Stimulated activated CD8-positive, alpha-beta memory T cell treated with anti-CD3 and anti-CD28 coated beads, Interleukin-7, amount 100 ng/mL, for 1 hour (primary cell): ENCODE measurements around the gene INPP4A.

Experiments
- DNase-seq, 2 donors: peaks; one replicate each; pipeline ENCODE4 v3.0.0-alpha.2; 2020; ENCODE audit warnings: low read depth in 2 of 2

The INPP4A gene

DNA sequence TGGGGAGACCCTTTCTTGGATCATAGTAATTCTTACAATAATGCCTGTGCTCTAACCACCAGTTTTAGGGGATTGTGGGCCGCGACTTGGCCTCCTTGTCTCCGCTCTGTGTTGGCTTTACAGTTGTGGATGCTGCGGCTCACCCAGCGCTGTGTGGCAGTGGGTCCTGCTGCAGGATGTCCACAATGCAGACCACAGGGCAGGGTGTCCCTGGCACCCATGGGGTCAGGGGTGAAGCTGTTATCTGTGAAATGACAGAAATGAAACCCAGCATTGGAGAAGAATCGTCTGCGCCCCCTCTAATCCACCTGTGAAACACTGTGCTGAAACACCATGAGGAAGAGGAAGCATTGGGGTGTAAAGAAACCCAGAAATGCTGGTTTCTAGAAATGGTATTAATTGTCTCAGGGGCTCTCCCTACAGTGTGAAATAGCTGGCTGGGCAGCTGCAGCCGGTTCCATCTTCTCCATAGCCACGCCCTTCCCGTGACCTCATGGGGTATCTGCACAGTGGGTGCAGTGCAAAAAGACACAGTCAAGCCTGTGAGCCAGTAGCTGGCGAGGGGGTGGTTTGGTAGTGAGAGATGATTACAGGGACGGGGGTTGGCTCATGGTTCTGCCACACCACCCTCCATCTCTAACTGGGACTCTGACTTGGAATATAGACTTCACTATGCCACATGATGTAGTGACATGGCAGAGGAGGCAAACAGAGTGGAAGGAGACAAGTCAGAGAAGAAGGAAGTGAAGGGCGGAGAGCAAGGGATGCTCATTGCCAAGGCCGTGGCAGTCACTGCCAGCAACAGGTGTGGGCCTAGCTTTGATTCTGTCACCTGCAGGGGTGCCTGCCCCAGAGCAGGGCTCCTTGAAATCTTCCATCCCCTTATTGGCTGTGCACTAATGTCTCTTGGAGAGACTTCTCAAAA, 16.2 kb downstream of the INPP4A start:
- DNase-seq, result no peak

DNA sequence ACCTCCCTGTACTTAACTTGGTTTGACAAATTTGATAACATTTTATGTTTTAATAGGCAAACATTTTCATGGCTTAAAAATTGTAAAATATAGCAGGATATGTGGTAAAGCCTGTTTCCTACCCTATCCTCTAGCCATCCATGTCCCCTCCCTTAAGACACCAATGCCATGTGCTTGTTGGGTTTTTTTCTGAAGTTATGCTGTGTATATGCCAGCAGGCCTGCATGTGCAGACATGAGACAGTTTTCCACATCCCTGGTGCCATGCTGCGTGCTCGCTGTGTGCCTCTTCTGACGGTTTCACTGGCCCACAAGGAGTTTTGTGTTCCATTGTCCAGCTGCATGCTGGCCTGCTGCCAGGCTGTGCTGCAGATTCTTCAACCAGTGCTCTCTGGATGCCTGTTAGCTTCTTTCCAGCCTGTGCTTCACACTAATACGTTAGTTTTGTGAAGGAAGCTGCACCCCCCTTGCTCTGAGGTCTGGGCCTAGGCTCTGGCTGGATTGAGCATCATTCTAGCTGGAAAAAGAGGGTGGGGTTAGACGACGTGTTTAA, 16.9 kb downstream of the INPP4A start:
- DNase-seq, result no peak

DNA sequence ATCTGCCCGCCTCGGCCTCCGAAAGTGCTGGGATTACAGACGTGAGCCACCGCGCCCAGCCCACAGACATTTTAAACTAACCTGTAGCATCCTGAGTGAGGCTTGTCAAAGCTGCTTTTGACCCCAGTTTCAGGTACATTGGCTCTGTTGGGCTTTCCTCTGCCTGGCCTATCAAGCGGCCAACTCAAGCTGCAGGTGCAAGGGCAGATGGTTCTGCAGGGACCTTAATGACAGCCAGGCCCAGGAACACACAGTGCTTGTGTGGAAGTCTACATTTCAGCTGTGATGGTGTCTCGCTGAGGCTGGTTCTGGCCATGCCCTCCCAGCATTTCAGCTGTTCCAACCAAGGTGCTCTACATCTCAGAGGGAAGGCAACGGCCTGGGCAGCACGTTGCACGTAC, 18.4 kb downstream of the INPP4A start:
- no peak for DNase-seq

DNA sequence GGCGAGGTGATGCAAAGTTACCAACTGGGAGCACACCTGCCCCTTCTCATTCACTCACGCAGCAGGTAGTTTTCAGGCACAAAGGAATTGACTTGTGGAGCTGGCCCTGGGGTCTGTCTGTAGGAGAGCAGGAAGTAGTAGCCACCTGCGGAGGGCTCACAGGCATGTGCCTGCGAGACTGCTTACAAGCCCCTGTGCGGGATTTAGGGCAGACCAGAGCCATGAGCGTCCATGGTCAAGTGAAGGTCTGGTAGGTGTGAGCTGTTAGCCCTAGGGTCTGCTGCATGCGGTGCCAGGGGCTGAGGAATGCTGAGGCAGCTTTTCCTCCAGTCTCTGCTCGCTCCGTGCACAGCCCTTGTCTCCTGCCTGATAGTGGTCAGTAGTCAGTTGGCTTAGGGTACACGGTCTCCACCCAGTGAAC, 18.9 kb downstream of the INPP4A start:
- no peak for DNase-seq

DNA sequence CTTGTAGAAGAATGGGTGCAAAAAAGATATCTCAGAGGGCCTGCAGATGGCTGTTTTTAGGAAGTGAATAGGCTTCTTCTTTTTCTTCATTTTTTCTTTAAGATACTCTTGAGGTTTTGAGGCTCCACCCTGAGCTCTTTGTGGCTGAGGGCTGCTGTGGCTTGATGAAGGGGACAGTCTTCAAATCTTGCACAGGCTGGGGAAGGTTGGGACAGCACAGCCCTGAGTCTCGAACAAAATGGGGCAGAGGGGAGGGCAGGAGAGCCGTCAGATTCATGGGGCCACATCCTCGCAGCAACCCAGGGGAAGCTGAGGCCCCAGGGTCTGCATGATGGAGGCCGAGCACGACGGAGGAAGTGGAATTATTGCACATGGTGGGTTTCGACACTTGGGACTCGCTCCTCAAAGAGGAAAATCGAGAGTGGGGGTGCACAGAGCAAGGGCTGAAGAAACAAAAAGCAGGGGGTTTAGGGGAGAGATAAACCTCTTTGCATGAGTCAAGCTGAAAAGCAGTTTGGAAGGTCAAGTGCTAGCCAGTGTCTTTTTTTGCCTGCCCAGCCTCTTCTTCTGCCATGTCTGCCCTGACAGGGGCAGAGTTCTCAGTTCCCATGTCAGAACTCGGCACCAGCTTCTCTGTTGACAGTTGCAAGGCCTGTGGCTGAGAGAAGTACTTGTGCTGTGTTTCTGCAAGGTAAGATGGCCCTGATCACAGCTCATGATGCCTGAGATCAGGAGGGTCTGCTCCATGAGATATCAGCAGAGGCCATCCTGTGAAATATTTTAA, 19.5 kb downstream of the INPP4A start:
- no peak for DNase-seq

GRCh38 chr2:98464772-98465310, 20.2 kb downstream of the INPP4A start:
- DNase-seq, result no peak

DNA sequence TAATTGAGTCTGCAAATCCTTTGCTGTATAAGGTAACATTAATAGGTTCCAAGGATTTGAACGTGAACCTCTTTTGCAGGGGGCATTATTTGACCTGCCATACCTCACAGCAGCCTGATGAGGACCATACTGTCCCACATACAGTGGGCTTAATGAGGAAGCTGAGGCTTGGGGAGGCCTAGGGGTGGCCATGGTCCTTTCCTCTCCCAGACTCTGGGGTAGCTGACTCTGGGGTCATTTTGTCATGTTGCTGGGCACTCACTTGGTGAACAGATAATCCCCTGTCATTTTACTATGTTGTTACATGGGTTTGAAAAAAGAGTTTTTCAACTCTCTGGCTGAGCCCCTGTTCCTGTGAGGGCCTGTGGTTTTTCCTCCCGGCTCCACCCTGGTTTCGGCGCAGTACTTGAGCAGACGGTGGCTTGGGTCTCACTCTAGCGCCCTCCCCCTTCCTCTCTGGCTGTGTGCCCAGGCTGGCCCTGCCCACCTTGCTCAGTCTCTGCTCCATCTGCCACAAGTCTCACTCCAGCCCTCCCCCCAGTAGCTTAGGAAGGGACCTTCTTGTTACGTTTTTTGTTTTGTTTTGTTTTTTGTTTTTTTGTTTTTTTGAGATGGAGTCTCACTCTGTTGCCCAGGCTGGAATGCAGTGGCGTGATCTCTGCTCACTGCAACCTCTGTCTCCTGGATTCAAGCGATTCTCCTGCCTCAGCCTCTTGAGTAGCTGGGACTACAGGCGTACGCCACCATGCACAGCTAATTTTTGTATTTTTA, 21.0 kb downstream of the INPP4A start:
- DNase-seq, result peak; percentile 63 to 64

DNA sequence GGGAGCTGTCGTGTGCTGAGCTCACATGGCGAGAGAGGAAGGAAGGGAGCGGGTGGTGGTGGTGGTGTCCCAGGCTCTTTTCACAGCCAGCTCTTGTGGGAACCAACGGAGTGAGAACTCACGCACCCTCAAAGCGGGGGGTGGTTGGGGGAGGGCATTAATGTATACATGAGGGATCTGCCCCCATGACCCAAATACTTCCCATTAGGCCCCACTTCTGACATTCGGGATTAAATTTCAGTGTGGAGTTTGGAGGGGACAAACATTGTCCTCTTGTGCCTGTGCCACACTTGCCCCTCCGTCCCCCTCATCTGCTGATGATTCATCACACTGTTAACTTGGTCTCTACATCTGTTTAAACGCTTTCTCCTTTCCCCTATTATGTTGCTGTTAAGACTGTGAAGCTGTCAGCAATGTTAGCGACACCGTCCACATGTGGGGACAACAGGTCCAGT, 22.5 kb downstream of the INPP4A start:
- DNase-seq, result no peak

DNA sequence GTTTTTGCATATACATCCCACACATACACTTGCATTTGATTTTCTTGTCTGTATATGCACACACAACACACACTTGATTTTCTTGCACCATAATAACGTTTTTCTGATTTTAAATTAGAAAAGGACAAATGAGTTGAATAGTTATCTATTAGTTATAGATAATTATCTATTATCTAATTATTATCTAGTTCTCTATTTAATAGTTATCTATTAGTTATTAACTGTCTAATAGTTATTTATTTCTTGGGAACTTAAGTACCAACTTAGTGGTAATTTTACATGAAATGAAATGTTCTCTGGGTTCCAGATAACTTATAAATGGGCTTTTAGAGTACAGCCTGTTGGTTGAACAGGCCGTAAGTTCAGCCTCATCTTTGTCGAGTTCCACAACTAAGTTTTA, 23.0 kb downstream of the INPP4A start:
- no peak for DNase-seq

- DNase-seq, result no peak
These were observed 24.1 kb downstream of the INPP4A start for GRCh38 chr2:98468621-98469236.

DNA sequence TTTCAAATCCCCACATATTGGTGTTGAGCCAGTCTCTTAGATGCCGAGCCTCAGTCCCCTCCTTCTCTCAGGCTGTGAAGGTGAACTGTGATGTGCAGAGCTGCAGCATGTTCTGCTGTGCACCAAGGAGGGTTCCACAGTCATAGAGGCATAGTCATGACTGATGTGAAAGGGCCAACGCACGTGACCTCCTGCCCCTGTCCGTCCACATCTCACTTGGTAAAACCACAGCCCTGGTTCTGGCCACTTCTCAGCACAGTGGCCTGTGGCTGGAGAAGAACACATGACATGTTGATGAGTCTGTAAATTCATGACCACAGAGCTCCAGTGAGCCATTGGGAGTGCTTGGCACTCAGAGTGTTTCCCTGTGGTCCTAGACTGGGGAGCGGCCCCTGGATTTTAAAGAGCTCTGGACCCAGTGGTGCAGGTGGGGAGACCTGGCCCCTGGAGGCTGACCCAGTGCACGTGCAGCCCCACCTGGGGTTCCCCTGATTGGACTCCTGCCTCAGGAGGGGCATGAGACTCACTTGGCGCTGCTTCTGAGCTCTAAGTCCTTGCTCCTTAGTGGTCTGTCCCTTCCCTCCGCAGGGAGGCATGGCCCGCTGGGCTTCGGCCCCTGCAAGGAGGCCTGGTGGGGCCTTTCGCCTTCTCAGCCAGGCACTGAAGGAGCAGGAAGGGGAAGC, 25.3 kb downstream of the INPP4A start:
- DNase-seq, result no peak

- no peak for DNase-seq
These were observed 26.2 kb downstream of the INPP4A start for GRCh38 chr2:98470851-98471255.

DNA sequence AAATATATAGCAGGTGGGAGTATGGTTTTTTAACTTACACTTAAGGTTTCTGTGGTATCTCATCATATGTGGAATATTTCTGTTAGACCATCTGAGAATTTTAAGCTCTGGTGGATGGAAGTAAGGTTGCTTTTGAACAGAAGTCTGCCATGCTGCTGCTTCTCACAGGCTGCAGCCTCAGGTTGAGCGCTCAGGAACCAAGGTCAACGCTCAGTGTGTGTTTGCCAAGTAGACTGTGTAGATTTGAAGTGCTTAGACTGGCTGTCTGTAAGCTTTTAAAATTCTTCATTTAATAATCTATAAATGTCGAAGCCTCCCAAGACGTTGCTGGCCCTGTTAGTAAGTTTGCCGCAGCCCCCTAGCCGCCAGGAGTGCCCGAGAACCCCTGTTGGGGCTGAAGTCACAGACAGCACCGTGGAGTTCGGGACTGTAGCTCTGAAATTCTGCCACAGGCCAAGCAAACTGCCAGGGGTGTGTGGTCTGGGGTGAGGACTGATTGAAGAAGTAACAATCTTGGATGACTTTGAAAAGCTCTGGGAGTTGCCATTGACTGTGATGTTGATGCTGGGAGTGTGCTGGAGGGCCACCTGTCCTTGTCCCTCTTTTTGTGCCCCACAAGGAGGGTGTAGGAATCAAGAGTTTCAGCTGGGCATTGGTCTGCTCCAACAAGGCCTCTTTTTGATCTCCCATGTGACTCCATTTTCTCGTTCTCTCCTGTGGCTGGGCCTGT, 26.9 kb downstream of the INPP4A start:
- no peak for DNase-seq

DNA sequence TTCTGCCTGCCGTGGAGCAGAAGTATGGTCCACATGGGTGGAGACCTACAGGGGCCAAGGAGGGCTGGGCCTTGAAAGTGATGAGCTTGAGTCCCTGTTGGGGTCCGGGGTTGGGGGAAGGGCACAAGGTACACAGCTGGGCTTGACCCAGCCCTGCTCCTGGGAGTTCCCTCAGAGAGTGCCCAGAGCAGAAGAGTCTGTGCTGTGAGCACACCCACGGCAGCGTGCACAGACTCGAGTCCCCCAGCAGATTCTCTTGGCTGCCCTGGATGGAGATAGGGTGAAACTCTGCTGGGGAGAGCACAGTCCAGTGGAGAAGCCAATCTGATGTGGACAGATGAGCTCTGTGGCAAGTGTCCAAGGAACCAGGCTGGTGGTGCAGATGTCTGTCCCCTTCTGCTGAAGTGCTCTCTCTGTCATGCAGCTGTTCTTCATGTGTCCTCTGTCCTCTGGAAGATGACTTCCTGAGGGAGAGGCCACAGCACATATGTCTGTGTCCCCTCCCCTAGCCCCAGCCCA, 27.5 kb downstream of the INPP4A start:
- no peak for DNase-seq

- no peak for DNase-seq
These were observed 28.5 kb downstream of the INPP4A start for GRCh38 chr2:98472961-98473746.

DNA sequence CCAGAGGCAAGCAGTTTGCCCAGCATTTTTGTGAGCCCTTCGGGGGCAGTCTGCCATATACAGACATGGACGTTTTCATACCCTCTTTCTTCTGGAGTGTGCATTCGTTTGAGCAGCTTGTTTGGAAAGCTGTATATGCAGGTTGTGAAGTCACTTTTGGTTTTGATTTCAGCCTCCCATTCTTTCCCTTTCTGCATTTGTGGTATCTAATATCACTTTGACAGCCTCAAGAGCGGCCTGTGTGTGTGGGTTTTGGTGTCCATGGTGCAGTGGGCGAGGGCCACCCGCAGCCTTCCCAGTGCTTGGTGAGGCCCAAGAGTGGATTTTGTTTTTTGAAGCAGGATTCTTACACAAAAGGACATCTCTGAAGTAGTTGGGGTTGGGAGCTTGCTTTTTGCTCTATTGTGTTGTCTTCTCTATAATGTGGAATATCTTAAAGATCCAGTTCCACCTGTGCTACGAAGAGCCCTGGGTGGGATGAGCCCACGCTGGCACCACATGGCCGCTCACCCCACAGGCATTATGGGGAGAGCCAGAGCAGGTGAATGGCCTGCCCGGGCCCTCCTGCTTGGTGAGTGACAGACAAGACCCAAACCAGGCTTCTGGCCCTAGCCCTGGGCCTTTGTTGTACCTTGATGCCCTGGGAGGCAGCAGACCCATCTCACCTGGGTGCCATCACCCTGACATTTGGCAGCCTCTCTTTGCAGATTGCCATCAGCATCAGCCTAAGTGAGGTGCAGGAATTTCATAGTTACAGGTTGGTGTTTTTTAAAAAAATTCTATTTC, 29.5 kb downstream of the INPP4A start:
- DNase-seq, result no peak

- no peak for DNase-seq
These were observed 30.4 kb downstream of the INPP4A start for GRCh38 chr2:98474979-98475632.
